K562 (cell line): ENCODE results near the gene OOSP1. TPM values are rescaled to one million over a fixed set of nuclear protein-coding genes. Genes with fewer than 3 reads are reported as not detected.

Experiments
- BRCA1 ChIP-seq, 2 experiments: fragments of 450-650 bp in 1 of 2; sonication (generic) in 1 of 2; formaldehyde crosslinking in 1 of 2; IDR thresholded peaks; 2 replicates each; pipeline versions ENCODE4 v1.5.0 to v1.6.1; 2017 to 2020; ENCODE audit warnings: mild to moderate bottlenecking in 1 of 2, missing genetic modification reagents in 1 of 2
- FOXP1 ChIP-seq: sonication (generic); formaldehyde crosslinking; IDR thresholded peaks from 2 replicates; pipeline ENCODE4 v1.8.0; 2022; ENCODE audit warnings: mild to moderate bottlenecking, missing genetic modification reagents
- GABPB1 ChIP-seq: sonication (generic); formaldehyde crosslinking; IDR thresholded peaks from 2 replicates; pipeline ENCODE4 v1.8.0; 2022; ENCODE audit warnings: mild to moderate bottlenecking, missing genetic modification reagents
- HEY1 ChIP-seq: fragments of 250-450 bp; sonication (Bioruptor Pico); IDR thresholded peaks from 2 replicates; pipeline ENCODE4 v1.5.0; 2020; ENCODE audit warnings: mild to moderate bottlenecking, moderate library complexity, borderline replicate concordance
- NCOA4 ChIP-seq: fragments of 450-650 bp; IDR thresholded peaks from 2 replicates; pipeline ENCODE4 v1.6.1; 2018; ENCODE audit warnings: mild to moderate bottlenecking; ENCODE audit not compliant: partially characterized antibody
- RBBP5 ChIP-seq: fragments of 200-600 bp; sonication (generic); IDR thresholded peaks from 2 replicates; pipeline ENCODE4 v1.6.1; 2012; ENCODE audit warnings: borderline replicate concordance, mild to moderate bottlenecking, low read length, control low read depth, inconsistent platforms; ENCODE audit not compliant: insufficient read depth, poor library complexity, severe bottlenecking
- SAP30 ChIP-seq: fragments of 200-600 bp; sonication (generic); IDR thresholded peaks from 2 replicates; pipeline ENCODE4 v1.6.1; 2012; ENCODE audit warnings: borderline replicate concordance, low read depth, mild to moderate bottlenecking, moderate library complexity, low read length, control low read depth, inconsistent platforms; ENCODE audit not compliant: insufficient read depth, poor library complexity, severe bottlenecking
- SETDB1 ChIP-seq: IDR thresholded peaks from one replicate; pipeline ENCODE4 v1.6.1; 2012; ENCODE audit warnings: low read length, control low read depth, inconsistent platforms
- YBX1 ChIP-seq: fragments of 450-650 bp; IDR thresholded peaks from 2 replicates; pipeline ENCODE4 v1.7.1; 2016; ENCODE audit warnings: mild to moderate bottlenecking
- ZBTB17 ChIP-seq: fragments of 450-650 bp; formaldehyde crosslinking; IDR thresholded peaks from 2 replicates; pipeline ENCODE4 v1.4.0; 2020; ENCODE audit warnings: mild to moderate bottlenecking
- ZNF146 ChIP-seq: IDR thresholded peaks from one replicate; pipeline ENCODE4 v1.6.1; 2018; ENCODE audit warnings: missing compliant biosample characterization; ENCODE audit not compliant: unreplicated experiment
- polyA plus RNA-seq, 8 experiments: library from polyadenylated mRNA; depleted of rRNA in 4 of 8; stranded (reverse) in 5 of 8; unstranded in 3 of 8; fragments of >200 nt; fragmentation: Nextera tagmentation in 2 of 8; fragmentation: Illumina TruSeq in 1 of 8; extraction: Ambion mirVana in 2 of 8; extraction: Trizol in 1 of 8; gene quantifications; 2 replicates each; pipeline versions ENCODE4 v1.2.1 to v1.2.3, GENCODE V29; 2011 to 2014; ENCODE audit warnings: inconsistent platforms in 1 of 8, missing spikeins in 1 of 8
- total RNA-seq, 7 experiments: library from RNA; depleted of rRNA in 6 of 7; stranded (reverse); fragments of >200 nt in 6 of 7; fragmentation: Illumina TruSeq in 2 of 7; extraction: Trizol in 2 of 7; gene quantifications; 2 replicates each; pipeline versions ENCODE4 v1.2.1 to v1.2.3, GENCODE V29; 2011 to 2021; ENCODE audit warnings: low replicate concordance in 1 of 7
- TF ChIP-seq, protein P1 (sequence below): fragments of 450-650 bp; conservative IDR thresholded peaks from 2 replicates; pipeline ENCODE4 v1.6.1; 2016; ENCODE audit warnings: missing genetic modification characterization, low read depth, mild to moderate bottlenecking, control low read depth, missing compliant biosample characterization
- TF ChIP-seq, protein P2 (sequence below): fragments of 450-650 bp; IDR thresholded peaks from 2 replicates; pipeline ENCODE4 v1.6.1; 2018; ENCODE audit not compliant: partially characterized antibody
- TF ChIP-seq, protein P3 (sequence below): fragments of 450-650 bp; formaldehyde crosslinking; IDR thresholded peaks from 2 replicates; pipeline ENCODE4 v1.4.0; 2020; ENCODE audit warnings: mild to moderate bottlenecking, moderate library complexity
- TF ChIP-seq, protein P4 (sequence below), 3 experiments: fragments of 200-800 bp in 1 of 3; sonication (Bioruptor generic) in 1 of 3; sonication (generic) in 1 of 3; formaldehyde crosslinking in 1 of 3; IDR thresholded peaks; 2 replicates each; pipeline versions ENCODE4 v1.6.1 to v1.8.0; 2016 to 2022; ENCODE audit warnings: mild to moderate bottlenecking in 2 of 3, missing compliant biosample characterization in 2 of 3, missing genetic modification characterization in 2 of 3, missing genetic modification reagents in 1 of 3
- TF ChIP-seq, protein P5 (sequence below): IDR thresholded peaks from 2 replicates; pipeline ENCODE4 v1.6.1; 2014; ENCODE audit warnings: antibody characterized with exemption

Gene OOSP1
- total and polyA plus RNA-seq, 9 of the 15 experiments (the other 6 are each of a cell fraction or from before 2014, with no cell fraction given) = 0.14 to 3.0 (median 0.61) TPM

DNA sequence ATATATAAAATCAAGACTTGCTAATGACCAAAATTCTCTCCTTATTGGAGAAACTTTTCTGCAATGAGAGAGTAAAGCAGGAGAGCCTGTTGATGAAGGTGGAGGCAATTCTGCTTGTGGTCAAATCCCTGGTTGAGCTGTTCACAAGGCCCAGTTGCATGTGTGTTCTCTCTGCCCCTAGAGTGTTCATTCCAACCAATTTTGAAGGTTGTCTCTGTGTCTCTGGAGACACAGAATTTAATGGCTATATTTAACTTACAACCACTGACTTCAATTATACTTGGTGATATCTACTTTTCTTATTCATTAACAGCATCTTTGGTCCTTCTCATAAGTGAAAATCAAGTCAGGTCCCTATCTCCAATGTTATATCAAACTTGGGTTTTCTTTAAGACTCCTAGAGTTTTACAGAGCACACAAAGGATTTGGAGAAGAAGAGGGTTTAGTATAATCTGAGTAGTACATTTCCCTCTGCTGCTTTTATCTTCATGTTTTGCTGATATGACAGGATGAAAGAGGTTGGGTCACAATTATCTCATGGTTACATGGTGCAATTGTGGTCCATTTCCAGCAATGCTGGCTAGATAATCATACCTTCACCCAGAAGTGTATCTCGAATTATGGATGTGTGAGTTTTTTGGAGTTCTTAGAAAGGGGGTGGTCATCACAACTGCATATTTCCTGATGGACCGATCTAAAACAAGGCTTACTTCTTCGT is 29.6 kb downstream of the OOSP1 start (continued):
- TF ChIP-seq, protein P1, sequence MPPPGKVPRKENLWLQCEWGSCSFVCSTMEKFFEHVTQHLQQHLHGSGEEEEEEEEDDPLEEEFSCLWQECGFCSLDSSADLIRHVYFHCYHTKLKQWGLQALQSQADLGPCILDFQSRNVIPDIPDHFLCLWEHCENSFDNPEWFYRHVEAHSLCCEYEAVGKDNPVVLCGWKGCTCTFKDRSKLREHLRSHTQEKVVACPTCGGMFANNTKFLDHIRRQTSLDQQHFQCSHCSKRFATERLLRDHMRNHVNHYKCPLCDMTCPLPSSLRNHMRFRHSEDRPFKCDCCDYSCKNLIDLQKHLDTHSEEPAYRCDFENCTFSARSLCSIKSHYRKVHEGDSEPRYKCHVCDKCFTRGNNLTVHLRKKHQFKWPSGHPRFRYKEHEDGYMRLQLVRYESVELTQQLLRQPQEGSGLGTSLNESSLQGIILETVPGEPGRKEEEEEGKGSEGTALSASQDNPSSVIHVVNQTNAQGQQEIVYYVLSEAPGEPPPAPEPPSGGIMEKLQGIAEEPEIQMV (tag) = no peak
- TF ChIP-seq, protein P2, sequence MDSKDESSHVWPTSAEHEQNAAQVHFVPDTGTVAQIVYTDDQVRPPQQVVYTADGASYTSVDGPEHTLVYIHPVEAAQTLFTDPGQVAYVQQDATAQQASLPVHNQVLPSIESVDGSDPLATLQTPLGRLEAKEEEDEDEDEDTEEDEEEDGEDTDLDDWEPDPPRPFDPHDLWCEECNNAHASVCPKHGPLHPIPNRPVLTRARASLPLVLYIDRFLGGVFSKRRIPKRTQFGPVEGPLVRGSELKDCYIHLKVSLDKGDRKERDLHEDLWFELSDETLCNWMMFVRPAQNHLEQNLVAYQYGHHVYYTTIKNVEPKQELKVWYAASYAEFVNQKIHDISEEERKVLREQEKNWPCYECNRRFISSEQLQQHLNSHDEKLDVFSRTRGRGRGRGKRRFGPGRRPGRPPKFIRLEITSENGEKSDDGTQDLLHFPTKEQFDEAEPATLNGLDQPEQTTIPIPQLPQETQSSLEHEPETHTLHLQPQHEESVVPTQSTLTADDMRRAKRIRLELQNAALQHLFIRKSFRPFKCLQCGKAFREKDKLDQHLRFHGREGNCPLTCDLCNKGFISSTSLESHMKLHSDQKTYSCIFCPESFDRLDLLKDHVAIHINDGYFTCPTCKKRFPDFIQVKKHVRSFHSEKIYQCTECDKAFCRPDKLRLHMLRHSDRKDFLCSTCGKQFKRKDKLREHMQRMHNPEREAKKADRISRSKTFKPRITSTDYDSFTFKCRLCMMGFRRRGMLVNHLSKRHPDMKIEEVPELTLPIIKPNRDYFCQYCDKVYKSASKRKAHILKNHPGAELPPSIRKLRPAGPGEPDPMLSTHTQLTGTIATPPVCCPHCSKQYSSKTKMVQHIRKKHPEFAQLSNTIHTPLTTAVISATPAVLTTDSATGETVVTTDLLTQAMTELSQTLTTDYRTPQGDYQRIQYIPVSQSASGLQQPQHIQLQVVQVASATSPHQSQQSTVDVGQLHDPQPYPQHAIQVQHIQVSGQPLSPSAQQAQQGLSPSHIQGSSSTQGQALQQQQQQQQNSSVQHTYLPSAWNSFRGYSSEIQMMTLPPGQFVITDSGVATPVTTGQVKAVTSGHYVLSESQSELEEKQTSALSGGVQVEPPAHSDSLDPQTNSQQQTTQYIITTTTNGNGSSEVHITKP = no peak
- TF ChIP-seq, protein P3, sequence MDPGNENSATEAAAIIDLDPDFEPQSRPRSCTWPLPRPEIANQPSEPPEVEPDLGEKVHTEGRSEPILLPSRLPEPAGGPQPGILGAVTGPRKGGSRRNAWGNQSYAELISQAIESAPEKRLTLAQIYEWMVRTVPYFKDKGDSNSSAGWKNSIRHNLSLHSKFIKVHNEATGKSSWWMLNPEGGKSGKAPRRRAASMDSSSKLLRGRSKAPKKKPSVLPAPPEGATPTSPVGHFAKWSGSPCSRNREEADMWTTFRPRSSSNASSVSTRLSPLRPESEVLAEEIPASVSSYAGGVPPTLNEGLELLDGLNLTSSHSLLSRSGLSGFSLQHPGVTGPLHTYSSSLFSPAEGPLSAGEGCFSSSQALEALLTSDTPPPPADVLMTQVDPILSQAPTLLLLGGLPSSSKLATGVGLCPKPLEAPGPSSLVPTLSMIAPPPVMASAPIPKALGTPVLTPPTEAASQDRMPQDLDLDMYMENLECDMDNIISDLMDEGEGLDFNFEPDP (CRISPR knock-in tag) = no peak
- TF ChIP-seq YBX1 (no peak), NCOA4 (no peak), GABPB1 (CRISPR knock-in tag) (no peak), SETDB1 (no peak), ZBTB17 (CRISPR knock-in tag) (no peak), HEY1 (no peak), ZNF146 (no peak), BRCA1 (IDR thresholded peaks at IDR 0.05) (no peak), BRCA1 (CRISPR knock-in tag; IDR thresholded peaks at IDR 0.05) (no peak), RBBP5 (no peak), FOXP1 (CRISPR knock-in tag) (no peak), SAP30 (no peak)
- TF ChIP-seq, protein P4, sequence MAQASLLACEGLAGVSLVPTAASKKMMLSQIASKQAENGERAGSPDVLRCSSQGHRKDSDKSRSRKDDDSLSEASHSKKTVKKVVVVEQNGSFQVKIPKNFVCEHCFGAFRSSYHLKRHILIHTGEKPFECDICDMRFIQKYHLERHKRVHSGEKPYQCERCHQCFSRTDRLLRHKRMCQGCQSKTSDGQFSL (CRISPR knock-in tag; IDR thresholded peaks at IDR 0.05) = no peak
- TF ChIP-seq, protein P4 (tag; IDR thresholded peaks at IDR 0.05) = no peak
- TF ChIP-seq, protein P5, sequence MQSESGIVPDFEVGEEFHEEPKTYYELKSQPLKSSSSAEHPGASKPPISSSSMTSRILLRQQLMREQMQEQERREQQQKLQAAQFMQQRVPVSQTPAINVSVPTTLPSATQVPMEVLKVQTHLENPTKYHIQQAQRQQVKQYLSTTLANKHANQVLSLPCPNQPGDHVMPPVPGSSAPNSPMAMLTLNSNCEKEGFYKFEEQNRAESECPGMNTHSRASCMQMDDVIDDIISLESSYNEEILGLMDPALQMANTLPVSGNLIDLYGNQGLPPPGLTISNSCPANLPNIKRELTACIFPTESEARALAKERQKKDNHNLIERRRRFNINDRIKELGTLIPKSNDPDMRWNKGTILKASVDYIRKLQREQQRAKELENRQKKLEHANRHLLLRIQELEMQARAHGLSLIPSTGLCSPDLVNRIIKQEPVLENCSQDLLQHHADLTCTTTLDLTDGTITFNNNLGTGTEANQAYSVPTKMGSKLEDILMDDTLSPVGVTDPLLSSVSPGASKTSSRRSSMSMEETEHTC = no peak
